ENCODE results near the gene DNAH10. TPM values are rescaled to one million over a fixed set of nuclear protein-coding genes. Genes with fewer than 3 reads are reported as not detected.

Gene DNAH10
- total and polyA plus RNA-seq, 5 experiments from 2014 or later: 0.25 to 0.65 (median 0.30) TPM; not detected in 2

DNA sequence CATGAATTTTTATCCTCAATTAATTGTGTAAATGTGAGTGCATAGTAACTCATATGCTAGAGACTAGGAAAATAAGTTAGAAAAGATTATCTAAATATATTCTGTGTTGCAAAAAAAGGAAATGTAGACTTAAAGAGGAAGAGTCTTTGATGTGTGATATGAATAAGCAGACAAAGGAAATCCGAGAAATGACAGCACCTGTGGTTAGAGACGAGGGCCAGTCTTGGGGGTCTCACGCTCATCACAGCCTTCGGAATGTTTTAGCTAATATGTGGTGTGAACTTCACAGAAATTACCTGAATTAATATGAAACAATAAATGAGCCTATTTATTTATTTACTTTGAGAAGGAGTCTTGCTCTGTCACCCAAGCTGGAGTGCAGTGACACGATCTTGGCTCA lies 38.3 kb upstream of the DNAH10 start:
- peak overlapping the region in 6 of 10 donors; percentile 36 to 84 (median 67) for H3K27ac Mint-ChIP-seq
- H3K27me3 Mint-ChIP-seq: no peaks in the 10 kb centered on the region
- peaks cover 0 to 78% (median 13%) of the 10 kb centered on the region in 3 donors for H3K36me3 Mint-ChIP-seq
- ATAC-seq (no peak), DNase-seq (no peak)
- H3K9me3 Mint-ChIP-seq: no peaks in the 10 kb centered on the region
- H3K4me3 Mint-ChIP-seq: peak overlapping the region; percentile 29 to 71 (median 43)
- POLR2A ChIA-PET: interaction anchor here (2.2 kb wide), 1 partner anchor 11 kb away, joined by 7 read pairs; the partner anchor contains the start of gene ATP6V0A2
- peaks cover 9 to 27% (median 18%) of the 10 kb centered on the region in 4 donors for H3K4me1 Mint-ChIP-seq

DNA sequence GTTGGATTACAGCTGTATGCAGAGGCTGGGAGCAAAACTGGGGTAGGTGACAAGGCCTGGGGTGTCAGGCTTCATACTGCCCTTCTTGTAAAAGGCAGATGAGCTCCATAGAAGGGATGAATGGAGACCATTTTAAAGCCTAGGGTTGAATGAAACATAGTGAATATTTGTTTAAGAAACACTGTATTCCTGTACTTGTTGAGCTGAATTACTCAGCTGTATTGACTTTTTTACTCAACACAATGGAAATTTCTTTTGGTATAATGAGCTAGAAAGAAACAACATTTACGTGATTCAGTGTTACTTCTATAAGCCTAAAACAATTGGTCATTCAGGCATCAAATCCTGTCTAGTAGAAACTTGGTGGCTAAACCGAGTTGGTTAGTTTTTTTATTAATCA lies 35.9 kb upstream of the DNAH10 start:
- POLR2A ChIA-PET: interaction anchor here (2.2 kb wide), 1 partner anchor 14 kb away, joined by 7 read pairs; the partner anchor contains the start of gene ATP6V0A2
- Mint-ChIP-seq H3K4me1 (peaks cover 6 to 27% (median 17%) of the 10 kb centered on the region in 4 donors), H3K4me3 (no peak overlapping the region), H3K36me3 (peaks cover 0 to 81% (median 22%) of the 10 kb centered on the region in 3 donors), H3K27ac (peak overlapping the region in 1 of 10 donors; percentile 75), H3K9me3 (no peaks in the 10 kb centered on the region), H3K27me3 (no peaks in the 10 kb centered on the region)
- ATAC-seq: no peak
- no peak for DNase-seq

DNA sequence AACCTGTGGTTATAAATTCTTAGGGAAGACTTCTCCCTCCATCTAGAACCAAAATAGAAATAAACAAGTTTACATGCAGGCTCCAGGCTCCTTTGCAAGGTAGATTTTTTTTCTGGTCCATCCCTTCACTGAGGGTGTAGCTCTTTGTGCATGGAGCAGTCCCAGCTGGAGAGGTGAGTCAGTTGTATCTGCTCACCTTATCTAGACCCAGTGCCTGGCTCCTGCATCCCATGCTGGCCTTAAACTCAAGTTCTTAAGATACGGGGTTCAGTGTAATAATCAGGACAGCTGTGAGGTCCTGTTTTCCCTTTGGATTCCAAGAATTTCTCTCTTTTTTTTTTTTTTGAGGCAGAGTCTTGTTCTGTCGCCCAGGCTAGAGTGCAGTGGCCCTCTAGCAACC lies 35.1 kb upstream of the DNAH10 start:
- no peaks in the 10 kb centered on the region for H3K27me3 Mint-ChIP-seq
- peaks cover 9 to 25% (median 17%) of the 10 kb centered on the region in 4 donors for H3K4me1 Mint-ChIP-seq
- ATAC-seq: no peak
- no peaks in the 10 kb centered on the region for H3K9me3 Mint-ChIP-seq
- H3K36me3 Mint-ChIP-seq: peaks cover 0 to 82% (median 22%) of the 10 kb centered on the region in 3 donors
- H3K27ac Mint-ChIP-seq: no peak overlapping the region
- H3K4me3 Mint-ChIP-seq: no peak overlapping the region
- POLR2A ChIA-PET: no interaction called here
- DNase-seq: no peak

DNA sequence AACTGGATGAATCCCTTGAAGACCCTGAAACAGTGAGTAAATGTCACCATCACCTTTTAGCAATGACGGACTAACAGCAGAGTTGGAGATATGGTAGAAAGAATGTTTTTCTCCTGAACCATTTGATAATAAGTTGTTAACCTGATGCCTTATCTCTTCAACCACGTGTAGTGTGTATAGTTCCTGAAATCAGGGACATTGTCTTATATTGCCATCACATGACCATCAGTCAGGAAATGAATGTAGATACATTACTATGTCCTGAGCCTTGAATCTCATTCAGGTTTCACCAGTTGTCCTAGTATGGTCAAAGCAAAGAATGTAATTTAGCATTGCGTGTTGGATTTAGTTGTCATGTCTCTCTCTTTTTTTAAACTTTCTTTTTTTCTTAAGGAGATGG lies 34.2 kb upstream of the DNAH10 start:
- H3K27ac Mint-ChIP-seq: peak overlapping the region in 1 of 10 donors; percentile 29
- no peaks in the 10 kb centered on the region for H3K27me3 Mint-ChIP-seq
- DNase-seq (no peak), ATAC-seq (no peak)
- no peaks in the 10 kb centered on the region for H3K9me3 Mint-ChIP-seq
- no peak overlapping the region for H3K4me3 Mint-ChIP-seq
- peaks cover 0 to 87% (median 28%) of the 10 kb centered on the region in 3 donors for H3K36me3 Mint-ChIP-seq
- POLR2A ChIA-PET: no interaction called here
- peaks cover 7 to 19% (median 11%) of the 10 kb centered on the region in 4 donors for H3K4me1 Mint-ChIP-seq

DNA sequence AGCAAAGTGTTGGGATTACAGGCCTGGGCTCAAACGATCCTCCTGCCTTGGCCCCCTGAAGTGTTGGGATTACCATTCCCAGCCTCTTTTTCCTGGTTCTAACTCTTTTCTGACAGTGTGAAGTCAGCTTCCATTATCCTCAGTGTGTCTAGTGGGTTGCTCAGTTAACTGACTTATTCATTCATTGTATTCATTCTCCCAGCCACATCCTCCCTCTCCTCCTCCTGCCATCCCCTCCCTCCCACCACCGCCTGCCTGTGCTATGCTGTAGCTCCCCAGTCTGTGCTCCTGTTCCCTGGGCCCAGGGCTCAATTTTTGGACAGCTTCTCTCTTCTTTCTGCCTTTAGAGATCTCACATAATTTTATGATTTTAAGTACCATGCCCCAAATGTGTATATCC lies 30.5 kb upstream of the DNAH10 start:
- Mint-ChIP-seq H3K36me3 (peaks cover 5 to 96% (median 43%) of the 10 kb centered on the region in 3 donors), H3K27me3 (no peaks in the 10 kb centered on the region), H3K9me3 (no peaks in the 10 kb centered on the region), H3K27ac (peak overlapping the region in 3 of 10 donors; percentile 28 to 79 (median 70)), H3K4me3 (no peak overlapping the region), H3K4me1 (peaks cover 0 to 9% (median 5%) of the 10 kb centered on the region in 4 donors)
- POLR2A ChIA-PET: no interaction called here
- DNase-seq (no peak), ATAC-seq (no peak)

DNA sequence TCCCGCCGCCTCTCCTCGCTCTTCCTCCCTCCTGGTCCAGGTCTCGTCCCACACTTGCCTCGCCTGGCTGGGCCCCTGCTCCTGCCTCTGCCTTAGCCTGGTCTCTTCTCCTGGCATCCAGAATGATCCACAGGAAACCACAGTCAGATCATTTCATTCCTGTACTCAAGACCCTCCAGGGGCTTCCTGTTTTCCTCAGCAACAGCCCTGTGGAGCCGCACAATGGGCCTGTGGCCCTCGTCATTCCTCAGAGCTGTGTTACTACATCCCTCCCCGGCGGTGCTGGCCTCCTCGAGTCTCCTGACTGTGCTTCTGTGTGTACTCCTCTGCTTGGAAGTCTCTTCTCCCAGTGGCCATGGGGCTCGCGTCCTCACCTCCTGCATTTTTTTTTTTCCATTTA lies 29.9 kb upstream of the DNAH10 start:
- Mint-ChIP-seq H3K27ac (peak overlapping the region in 2 of 10 donors; percentile 43 to 70), H3K4me1 (peaks cover 2 to 10% (median 5%) of the 10 kb centered on the region in 4 donors), H3K27me3 (no peaks in the 10 kb centered on the region), H3K36me3 (peaks cover 5 to 96% (median 42%) of the 10 kb centered on the region in 3 donors), H3K4me3 (no peak overlapping the region), H3K9me3 (no peaks in the 10 kb centered on the region)
- POLR2A ChIA-PET: no interaction called here
- ATAC-seq: no peak
- no peak for DNase-seq

DNA sequence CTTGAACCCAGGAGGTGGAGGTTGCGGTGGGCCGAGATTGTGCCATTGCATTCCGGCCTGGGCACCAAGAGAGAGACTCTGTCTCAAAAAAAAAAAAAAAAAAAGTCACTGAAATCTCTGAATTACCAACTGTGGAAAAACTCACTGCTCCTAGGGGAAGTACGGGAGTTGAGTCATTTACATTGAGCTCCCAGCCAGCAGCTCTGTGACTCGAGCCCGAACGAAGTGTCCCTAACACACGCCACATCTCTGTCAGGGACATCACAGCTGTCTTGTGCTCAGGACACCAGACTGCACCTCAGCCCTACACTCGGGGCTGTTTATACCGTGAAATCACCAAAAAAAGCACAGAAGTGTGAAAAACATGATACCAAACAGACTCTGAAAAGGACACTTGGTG lies 28.9 kb upstream of the DNAH10 start:
- POLR2A ChIA-PET: interaction anchor here (0.7 kb wide), 1 partner anchor 8 kb away, joined by 6 read pairs; no protein-coding TSS in a partner anchor
- H3K4me3 Mint-ChIP-seq: no peak overlapping the region

DNA sequence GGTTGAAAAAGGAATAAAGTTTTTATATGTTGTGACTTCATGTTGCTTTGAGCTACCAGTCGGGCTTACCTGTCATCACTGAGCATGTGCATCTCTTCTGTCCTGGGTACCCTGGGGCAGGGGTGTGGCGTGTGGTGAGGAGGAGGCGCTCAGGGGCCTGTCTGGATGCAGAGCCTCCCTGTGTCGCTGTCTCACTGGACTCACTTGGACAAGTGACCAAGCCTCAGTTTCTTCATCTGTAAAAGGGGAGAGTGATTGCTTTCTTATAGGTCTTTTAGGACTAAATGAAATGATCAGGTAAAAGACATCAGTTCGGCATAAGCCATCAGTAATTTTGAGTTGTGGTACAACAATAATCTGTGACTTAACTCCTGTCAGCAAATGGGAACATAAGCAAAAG lies 27.8 kb upstream of the DNAH10 start:
- Mint-ChIP-seq H3K4me1 (peaks cover 1 to 8% (median 5%) of the 10 kb centered on the region in 4 donors), H3K27me3 (no peaks in the 10 kb centered on the region), H3K36me3 (peaks cover 8 to 95% (median 36%) of the 10 kb centered on the region in 3 donors), H3K9me3 (no peaks in the 10 kb centered on the region), H3K27ac (no peak overlapping the region), H3K4me3 (no peak overlapping the region)
- ATAC-seq (no peak), DNase-seq (no peak)
- POLR2A ChIA-PET: interaction anchor here (1.6 kb wide), 1 partner anchor 22 kb away, joined by 9 read pairs; the partner anchor contains the start of gene ATP6V0A2

More for the DNA sequence above, 28.9 kb upstream of the DNAH10 start:
- Mint-ChIP-seq H3K9me3 (no peaks in the 10 kb centered on the region), H3K27ac (no peak overlapping the region), H3K4me1 (peaks cover 5 to 10% (median 5%) of the 10 kb centered on the region in 4 donors), H3K27me3 (no peaks in the 10 kb centered on the region), H3K36me3 (peaks cover 5 to 95% (median 35%) of the 10 kb centered on the region in 3 donors)
- DNase-seq (no peak), ATAC-seq (no peak)

DNA sequence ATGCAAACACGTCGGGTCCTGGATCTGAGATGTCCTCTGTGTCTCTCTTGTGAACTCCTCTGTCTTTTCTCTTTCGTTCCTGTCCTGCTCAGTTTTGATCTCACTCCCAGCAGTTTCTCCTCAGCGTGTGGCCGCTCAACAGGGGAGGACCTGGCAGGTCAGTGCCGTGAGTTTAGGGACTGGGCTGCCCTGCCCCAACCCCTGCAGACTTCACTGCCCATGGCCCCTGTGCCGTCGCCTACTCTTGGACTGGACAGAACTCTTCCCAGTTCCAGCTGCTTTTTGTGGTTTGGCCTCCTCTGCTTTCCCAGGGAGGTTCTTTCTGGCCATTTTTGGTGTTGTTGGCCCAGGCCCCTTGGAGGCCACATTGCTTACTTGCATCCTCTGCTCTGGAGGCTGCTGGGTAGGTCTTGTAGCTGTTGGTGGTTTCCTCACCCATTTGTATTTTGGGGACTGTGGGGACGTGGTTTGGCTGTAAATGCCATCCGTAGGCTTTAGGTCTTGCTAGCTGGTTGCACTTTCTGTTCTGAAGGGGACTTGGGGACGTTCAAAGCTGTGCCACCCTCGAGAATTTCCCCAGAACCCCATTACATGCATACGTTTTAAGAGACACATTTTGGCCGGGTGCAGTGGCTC lies 20.0 kb upstream of the DNAH10 start:
- DNase-seq (peak in 3 of 10 donors; percentile 14 to 30 (median 29)), ATAC-seq (peak in 1 of 2 donors; percentile 61)
- H3K36me3 Mint-ChIP-seq: peaks cover 5 to 87% (median 26%) of the 10 kb centered on the region in 3 donors
- peak overlapping the region in 8 of 10 donors; percentile 5 to 83 (median 42) for H3K4me3 Mint-ChIP-seq
- POLR2A ChIA-PET: no interaction called here
- H3K9me3 Mint-ChIP-seq: no peaks in the 10 kb centered on the region
- peaks cover 13 to 32% (median 23%) of the 10 kb centered on the region in 4 donors for H3K4me1 Mint-ChIP-seq
- peak overlapping the region; percentile 39 to 98 (median 89) for H3K27ac Mint-ChIP-seq
- H3K27me3 Mint-ChIP-seq: no peaks in the 10 kb centered on the region

DNA sequence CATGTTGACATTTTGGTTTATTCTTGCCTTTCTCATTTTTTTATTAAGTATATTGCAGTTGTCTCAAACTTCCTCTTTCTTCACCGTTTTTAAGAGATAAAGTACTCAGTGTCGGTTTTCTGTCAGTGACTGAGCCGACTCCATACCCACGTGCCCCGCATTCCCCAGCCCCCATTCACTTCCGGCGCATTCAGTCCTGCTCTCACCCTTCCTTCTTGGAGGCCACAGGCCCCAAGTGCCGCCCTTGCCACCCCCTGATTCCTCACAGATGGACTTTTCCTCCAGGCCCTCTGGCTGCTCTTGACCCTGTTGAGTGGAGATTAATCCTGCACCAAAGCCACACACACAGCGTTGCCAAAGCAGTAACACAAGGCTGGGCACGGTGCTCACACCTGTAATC lies 19.1 kb upstream of the DNAH10 start:
- Mint-ChIP-seq H3K36me3 (peaks cover 5 to 85% (median 28%) of the 10 kb centered on the region in 3 donors), H3K27ac (peak overlapping the region; percentile 80 to 98 (median 90)), H3K27me3 (no peaks in the 10 kb centered on the region), H3K4me3 (peak overlapping the region in 9 of 10 donors; percentile 38 to 78 (median 51)), H3K4me1 (peaks cover 18 to 36% (median 32%) of the 10 kb centered on the region in 4 donors), H3K9me3 (no peaks in the 10 kb centered on the region)
- POLR2A ChIA-PET: no interaction called here
- peak in 1 of 10 donors; percentile 12 for DNase-seq
- peak in 1 of 2 donors; percentile 54 for ATAC-seq

DNA sequence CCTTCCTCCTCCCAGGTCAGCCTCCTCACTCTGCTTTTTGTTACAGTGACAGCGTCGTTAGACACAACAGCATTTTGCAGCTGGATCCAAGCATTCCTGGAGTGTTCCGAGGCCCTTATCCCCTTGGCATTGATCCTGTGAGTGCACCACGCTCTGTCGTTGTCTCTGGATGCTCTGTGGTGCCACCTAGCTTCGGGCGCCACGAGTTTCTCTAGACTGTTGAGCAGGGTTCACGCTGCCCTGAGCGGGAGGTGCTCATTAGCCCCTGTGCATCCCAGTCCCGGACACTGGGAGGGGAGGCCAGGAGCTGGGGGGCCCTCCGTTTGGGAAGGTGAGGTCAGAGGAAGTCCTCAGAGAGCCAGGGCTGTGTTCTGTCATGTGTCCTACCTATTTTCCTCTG lies 17.3 kb upstream of the DNAH10 start:
- no peak for DNase-seq
- no peaks in the 10 kb centered on the region for H3K27me3 Mint-ChIP-seq
- H3K4me3 Mint-ChIP-seq: no peak overlapping the region
- peaks cover 18 to 47% (median 36%) of the 10 kb centered on the region in 4 donors for H3K4me1 Mint-ChIP-seq
- peaks cover 0 to 86% (median 34%) of the 10 kb centered on the region in 3 donors for H3K36me3 Mint-ChIP-seq
- POLR2A ChIA-PET: interaction anchor here (0.7 kb wide), 1 partner anchor 286 kb away, joined by 4 read pairs; no protein-coding TSS in a partner anchor
- peak overlapping the region in 2 of 10 donors; percentile 23 to 37 for H3K27ac Mint-ChIP-seq
- H3K9me3 Mint-ChIP-seq: no peaks in the 10 kb centered on the region
- no peak for ATAC-seq

DNA sequence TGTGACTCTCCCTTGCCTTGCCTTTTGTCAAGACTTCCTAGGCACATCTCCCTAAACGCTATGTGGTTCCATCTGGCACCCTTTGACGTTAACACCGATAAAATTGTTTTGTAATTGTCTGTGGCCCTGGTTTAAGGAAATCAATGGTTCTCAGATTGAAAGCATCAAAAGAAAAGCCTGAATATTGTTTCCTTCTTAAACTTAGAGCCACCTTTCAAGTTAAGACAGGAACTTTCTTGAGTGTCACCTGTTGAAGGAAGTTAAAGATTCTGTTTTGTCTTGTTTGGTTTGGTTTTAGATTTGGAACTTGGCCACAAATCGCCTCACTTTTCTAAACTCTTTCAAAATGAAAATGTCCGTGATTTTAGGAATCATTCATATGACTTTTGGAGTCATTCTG lies 14.8 kb upstream of the DNAH10 start:
- ATAC-seq (peak; percentile 37 to 61), DNase-seq (peak in 2 of 10 donors; percentile 11 to 17)
- POLR2A ChIA-PET: no interaction called here
- no peaks in the 10 kb centered on the region for H3K9me3 Mint-ChIP-seq
- H3K4me3 Mint-ChIP-seq: peak overlapping the region in 7 of 10 donors; percentile 7 to 69 (median 52)
- no peaks in the 10 kb centered on the region for H3K27me3 Mint-ChIP-seq
- peaks cover 0 to 79% (median 23%) of the 10 kb centered on the region in 3 donors for H3K36me3 Mint-ChIP-seq
- peaks cover 13 to 50% (median 28%) of the 10 kb centered on the region in 4 donors for H3K4me1 Mint-ChIP-seq
- peak overlapping the region; percentile 70 to 91 (median 82) for H3K27ac Mint-ChIP-seq

DNA sequence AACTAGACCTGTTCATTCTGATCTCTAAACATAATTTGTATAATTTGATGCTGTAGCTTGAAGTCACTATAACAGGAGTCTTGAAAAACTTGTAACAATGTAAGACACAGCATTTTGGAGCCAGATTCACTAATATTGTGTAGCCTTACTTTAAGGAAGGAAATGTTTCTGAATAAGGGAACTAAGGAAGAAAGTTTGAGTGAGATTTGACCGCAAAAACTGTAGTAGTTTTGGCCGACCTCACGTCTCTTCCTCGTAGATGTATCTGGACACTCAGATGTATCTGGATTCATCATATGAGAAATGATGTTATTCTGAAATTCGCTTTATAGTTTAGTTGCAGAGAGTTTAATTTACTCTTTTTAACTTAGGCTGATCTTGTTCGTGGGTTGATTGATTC lies 13.9 kb upstream of the DNAH10 start:
- Mint-ChIP-seq H3K27ac (peak overlapping the region in 8 of 10 donors; percentile 24 to 87 (median 58)), H3K4me1 (peaks cover 9 to 42% (median 21%) of the 10 kb centered on the region in 4 donors), H3K27me3 (no peaks in the 10 kb centered on the region), H3K4me3 (no peak overlapping the region), H3K36me3 (peaks cover 0 to 75% (median 27%) of the 10 kb centered on the region in 3 donors), H3K9me3 (no peaks in the 10 kb centered on the region)
- DNase-seq (no peak), ATAC-seq (no peak)
- POLR2A ChIA-PET: no interaction called here
